RKO (cell line): ENCODE measurements around the gene F2RL1.
"Not testable (repeated sequence)": the region's sequence is repeated elsewhere in the genome, so short reads cannot be mapped to it uniquely, and the experiment has no call there.

Experiments
- DNase-seq: peaks from one replicate; pipeline ENCODE4 v3.0.0-alpha.2; 2016; ENCODE audit warnings: low spot score

The F2RL1 gene

DNA sequence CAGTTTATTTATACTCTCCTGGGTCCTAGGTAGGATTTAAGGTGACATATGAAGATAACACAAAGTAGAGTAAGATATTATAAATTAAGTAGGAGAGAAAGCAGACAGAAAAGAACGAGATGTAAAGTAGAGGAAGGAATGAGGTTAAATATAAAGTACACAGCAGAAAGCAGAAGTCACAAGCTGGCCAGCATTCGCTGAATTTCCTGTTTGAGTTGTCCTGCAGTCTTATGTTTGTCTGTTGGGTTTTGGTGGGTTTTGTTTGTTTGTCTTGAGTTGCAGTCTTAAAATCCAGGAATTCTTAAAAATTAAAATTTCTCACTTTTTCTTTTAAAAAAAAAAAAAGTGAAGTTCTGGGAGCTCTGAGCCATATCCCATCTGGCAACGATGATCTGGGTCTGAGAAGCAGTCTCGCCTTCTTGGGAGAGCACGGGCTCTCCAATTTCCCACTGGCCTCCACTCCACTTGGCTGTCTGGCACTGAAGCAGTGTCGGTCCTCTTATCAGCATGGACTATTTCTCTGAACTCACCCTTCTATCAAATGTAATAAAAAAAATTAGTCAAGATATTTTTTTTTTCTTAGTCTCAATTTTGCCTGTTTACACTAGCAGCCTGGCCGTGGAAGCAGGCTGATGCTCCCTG is 33.0 kb downstream of the F2RL1 start:
- no peak for DNase-seq

DNA sequence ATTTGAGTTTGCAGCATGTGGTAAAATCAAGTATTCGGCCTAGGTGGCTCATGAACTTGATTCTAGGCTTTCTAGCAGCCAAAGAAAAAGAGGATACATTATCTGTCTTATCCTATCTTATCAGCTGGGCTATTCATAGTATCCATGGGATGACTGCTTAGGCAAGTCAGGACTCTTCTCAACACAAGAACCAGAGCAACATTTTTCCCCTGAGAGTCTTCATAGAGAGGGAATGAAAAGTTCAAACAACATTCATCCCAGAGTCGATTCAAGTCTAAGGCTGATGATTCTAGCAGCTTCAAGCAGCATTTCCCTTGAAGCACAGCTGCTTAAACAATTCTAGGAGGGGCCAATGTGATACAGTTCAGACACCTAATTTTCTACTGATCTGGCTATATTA is 33.9 kb downstream of the F2RL1 start:
- no peak for DNase-seq

DNA sequence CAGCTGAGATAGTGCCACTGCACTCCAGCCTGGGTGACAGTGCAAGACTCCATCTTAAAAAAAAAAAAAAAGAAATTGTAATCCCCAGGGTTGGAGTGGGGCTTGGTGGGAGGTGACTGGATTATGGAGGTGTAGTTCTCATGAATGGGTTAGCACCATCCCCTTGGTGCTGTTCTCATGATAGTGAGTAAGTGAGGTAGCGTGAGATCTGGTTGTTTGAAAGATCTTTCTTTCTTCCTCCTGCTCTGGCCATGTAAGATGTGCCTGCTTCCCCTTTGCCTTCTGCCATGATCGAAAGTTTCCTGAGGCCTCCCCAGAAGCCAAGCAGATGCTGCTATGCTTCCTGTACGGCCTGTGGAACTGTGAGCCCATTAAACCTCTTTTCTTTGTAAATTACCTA is 34.9 kb downstream of the F2RL1 start:
- DNase-seq, result not testable (repeated sequence)

- no peak for DNase-seq
Observed at GRCh38 chr5:76854644-76855043, 35.8 kb downstream of the F2RL1 start.

DNA sequence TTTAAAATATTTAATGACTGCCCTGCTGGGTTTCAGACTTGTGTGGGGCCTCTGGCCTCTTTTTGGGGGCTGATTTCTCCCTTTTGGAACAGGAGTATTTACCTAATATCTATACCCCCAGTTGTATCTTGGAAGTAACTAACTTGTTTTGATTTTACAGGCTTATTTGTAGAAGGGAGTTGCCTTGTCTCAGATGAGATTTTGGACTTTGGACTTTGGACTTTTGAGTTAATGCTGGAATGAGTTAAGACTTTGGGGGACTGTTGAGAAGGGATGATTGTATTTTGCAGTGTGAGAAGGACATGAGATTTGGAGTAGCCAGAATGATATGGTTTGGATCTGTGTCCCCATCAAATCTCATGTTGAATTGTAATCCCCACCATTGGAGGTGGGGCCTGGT is 36.7 kb downstream of the F2RL1 start:
- DNase-seq, result not testable (repeated sequence)

- DNase-seq, result no peak
Observed at GRCh38 chr5:76855961-76856360, 37.1 kb downstream of the F2RL1 start.

GRCh38 chr5:76856800-76857199 is 38.0 kb downstream of the F2RL1 start:
- DNase-seq, result not testable (repeated sequence)

- DNase-seq, result no peak
Observed at GRCh38 chr5:76859591-76860247, 40.9 kb downstream of the F2RL1 start.

DNA sequence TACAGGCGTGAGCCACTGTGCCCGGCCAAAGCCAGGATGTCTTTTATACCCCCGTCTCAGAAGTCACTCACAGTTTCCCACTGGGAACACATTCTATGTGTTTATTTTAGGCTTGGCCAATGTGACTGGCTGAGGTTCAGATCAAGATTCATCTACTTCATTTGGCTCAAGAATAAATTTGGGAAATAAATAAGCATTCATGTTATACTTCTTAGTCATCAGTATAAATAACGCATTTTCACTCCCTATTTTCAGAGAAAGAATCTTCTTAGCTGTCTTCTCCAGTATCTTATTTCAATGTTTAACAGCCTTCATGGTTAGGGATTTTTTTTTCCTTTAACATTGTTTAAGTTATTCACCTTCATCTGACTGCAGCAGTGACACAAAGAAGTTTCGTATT is 42.8 kb downstream of the F2RL1 start:
- no peak for DNase-seq

DNA sequence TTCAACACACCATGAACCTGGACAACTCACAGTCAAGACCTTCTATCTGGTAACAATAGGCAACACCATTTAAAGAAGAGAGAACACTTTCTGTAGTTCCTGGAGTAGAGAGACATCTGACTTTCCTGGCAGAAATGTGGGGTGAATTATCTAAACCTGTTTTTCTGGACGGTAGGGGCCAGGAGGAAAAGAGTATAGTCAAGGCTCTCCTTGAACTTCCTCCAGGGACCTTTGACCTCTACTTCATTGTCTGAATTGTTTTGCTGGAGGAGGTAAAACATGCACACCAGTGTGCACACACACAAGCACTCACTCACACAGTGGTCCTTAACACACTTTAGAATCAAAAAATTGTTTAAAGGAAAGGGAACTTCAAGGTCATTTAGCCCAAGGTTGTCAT is 44.2 kb downstream of the F2RL1 start:
- DNase-seq, result no peak

DNA sequence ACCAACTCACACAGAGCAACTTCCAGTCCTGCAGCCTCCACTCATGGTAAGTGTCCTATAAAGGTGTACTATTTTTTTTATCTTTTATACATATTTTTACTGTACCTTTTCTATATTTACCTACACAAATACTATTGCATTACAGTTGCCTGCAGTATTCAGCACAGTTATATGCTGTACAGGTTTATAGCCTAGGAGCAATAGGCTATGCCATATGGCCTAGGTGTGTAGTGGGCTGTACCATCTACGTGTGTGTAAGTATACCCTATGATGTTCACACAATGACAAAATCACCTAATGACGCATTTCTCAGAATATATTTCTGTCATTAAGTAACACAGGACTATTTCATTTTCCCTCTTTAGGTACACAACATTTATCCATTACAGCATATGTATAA is 47.7 kb downstream of the F2RL1 start:
- no peak for DNase-seq

DNA sequence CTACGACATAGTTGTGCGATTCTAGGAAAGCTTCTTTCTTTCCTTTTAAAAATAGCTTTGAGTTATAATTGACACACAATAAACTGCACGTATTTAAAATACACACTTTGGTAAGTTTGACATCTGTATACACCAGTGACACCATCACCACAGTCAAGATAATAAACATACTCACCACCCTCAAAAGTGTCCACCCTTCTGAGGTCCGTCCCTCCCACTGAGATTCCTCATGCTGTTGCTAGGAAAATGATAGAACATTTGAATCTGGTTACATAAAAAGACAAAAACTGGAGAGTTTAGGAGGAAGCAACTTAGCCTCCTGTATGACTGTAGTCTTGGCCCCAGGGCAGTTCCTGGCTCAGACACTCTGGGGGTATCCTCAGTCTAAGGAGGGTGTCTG is 48.2 kb downstream of the F2RL1 start:
- no peak for DNase-seq

- DNase-seq, result peak; percentile 64
Observed at GRCh38 chr5:76867827-76868693, 49.2 kb downstream of the F2RL1 start.

DNA sequence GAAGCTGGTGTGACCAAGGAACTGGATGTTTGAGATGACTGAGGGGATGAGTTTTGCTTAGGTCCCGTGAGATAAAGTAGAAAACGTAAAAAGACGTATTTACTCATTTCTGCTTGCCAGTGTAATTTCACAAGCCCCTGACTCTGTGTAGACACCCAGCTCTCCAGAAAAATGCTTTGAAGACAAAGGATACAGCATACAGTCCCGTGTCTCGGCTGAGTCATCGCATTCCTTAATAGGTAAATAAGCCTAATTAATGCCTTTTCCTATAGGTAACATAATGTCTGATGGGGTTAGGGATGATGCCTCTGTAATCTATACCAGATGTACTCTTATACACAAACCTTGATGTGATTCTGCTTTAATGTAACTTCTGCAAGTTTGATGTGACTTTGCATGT is 51.2 kb downstream of the F2RL1 start:
- DNase-seq, result no peak

DNA sequence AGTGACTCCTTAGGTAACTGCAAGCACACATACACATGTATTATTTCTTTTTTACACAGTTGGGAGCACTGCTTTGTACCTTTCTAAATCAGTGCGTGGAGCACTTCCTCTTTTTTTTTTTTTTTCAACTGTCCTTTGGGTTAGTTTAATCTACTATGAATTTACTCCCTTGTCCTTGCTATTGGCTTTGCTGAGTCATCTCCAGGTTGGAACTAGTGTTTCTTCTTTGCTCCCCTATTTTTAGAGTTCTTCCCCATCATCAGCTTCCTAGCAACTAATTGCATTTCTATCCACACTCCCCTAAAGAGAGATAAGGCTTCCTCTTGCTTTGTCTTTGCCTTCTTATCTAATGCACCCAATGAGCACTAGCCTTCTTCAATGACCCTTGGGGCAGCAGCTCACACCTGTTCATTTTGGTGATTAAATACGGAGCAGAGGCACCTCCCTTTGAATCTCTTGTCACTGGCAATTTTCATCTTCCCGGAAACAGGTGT is 55.3 kb downstream of the F2RL1 start:
- DNase-seq, result no peak
